Suprapubic skin (tissue), 4 donors: ENCODE results near the gene FRYL. TPM values are rescaled to one million over a fixed set of nuclear protein-coding genes. Genes with fewer than 3 reads are reported as not detected.

Experiments used
- DNase-seq, 2 donors: peaks; one replicate each; pipeline ENCODE4 v3.0.0-alpha.2; 2019; ENCODE audit warnings: low spot score in 2 of 2
- H3K27ac ChIP-seq: fragments of 200-600 bp; sonication (generic); one replicate; pipeline ENCODE4 v1.5.1; 2019
- H3K27me3 ChIP-seq: fragments of 200-600 bp; sonication (generic); one replicate; pipeline ENCODE4 v1.5.1; 2019
- H3K36me3 ChIP-seq: fragments of 200-600 bp; sonication (generic); one replicate; pipeline ENCODE4 v1.5.1; 2019
- H3K4me1 ChIP-seq: fragments of 200-600 bp; sonication (generic); one replicate; pipeline ENCODE4 v1.5.1; 2019
- H3K4me3 ChIP-seq: fragments of 200-600 bp; sonication (generic); one replicate; pipeline ENCODE4 v1.5.1; 2019; ENCODE audit warnings: mild to moderate bottlenecking
- H3K9me3 ChIP-seq: fragments of 200-600 bp; sonication (generic); one replicate; pipeline ENCODE4 v1.5.1; 2019
- EP300 ChIP-seq: sonication (generic); formaldehyde crosslinking; IDR thresholded peaks from one replicate; pipeline ENCODE4 v1.6.1; 2017; ENCODE audit warnings: antibody characterized with exemption
- POLR2A ChIP-seq, 2 donors: fragments of 450-650 bp; IDR thresholded peaks; one replicate each; pipeline ENCODE4 v1.6.1; 2017; ENCODE audit warnings: antibody characterized with exemption in 2 of 2, mild to moderate bottlenecking in 2 of 2, moderate library complexity in 2 of 2
- POLR2AphosphoS5 ChIP-seq, 3 donors: sonication (generic); formaldehyde crosslinking; IDR thresholded peaks; one replicate each; pipeline ENCODE4 v1.6.1; 2017; ENCODE audit warnings: antibody characterized with exemption in 3 of 3
- WGBS: methylation state at CpG from one replicate; pipeline ENCODE4 v1.1.5; 2018; 5-methylcytosine and 5-hydroxymethylcytosine counted together
- total RNA-seq, 4 donors: library from RNA; depleted of rRNA; stranded (reverse); fragments of >200 nt; gene quantifications; one replicate each; pipeline ENCODE4 v1.1.0, GENCODE V29; 2016
- TF ChIP-seq, protein P1 (sequence below), 2 donors: fragments of 200-600 bp in 1 of 2; fragments of 450-650 bp in 1 of 2; sonication (generic) in 1 of 2; IDR thresholded peaks; one replicate each; pipeline ENCODE4 v1.5.1; 2016 to 2019; ENCODE audit warnings: antibody characterized with exemption in 2 of 2, mild to moderate bottlenecking in 1 of 2, moderate library complexity in 1 of 2

The FRYL gene
- total RNA-seq, 4 donors from 2014 or later, result 48.4 to 168 (median 73.5) TPM

- Histone ChIP-seq H3K27ac (no peak within 1 kb of the TSS), H3K9me3 (no peaks in the 10 kb centered on the region), H3K4me3 (peak within 1 kb of the TSS; percentile 51), H3K4me1 (peaks cover 14% of the 10 kb centered on the region), H3K36me3 (no peaks in the 10 kb centered on the region), H3K27me3 (peaks cover 43% of the 10 kb centered on the region)
- TF ChIP-seq, protein P1, sequence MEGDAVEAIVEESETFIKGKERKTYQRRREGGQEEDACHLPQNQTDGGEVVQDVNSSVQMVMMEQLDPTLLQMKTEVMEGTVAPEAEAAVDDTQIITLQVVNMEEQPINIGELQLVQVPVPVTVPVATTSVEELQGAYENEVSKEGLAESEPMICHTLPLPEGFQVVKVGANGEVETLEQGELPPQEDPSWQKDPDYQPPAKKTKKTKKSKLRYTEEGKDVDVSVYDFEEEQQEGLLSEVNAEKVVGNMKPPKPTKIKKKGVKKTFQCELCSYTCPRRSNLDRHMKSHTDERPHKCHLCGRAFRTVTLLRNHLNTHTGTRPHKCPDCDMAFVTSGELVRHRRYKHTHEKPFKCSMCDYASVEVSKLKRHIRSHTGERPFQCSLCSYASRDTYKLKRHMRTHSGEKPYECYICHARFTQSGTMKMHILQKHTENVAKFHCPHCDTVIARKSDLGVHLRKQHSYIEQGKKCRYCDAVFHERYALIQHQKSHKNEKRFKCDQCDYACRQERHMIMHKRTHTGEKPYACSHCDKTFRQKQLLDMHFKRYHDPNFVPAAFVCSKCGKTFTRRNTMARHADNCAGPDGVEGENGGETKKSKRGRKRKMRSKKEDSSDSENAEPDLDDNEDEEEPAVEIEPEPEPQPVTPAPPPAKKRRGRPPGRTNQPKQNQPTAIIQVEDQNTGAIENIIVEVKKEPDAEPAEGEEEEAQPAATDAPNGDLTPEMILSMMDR (IDR thresholded peaks at IDR 0.05), result no peak
- TF ChIP-seq EP300 (no peak), POLR2AphosphoS5 (IDR thresholded peaks at IDR 0.05) (no peak), POLR2A (IDR thresholded peaks at IDR 0.05) (no peak)
- 3% methylated on average over 7 of the region's 80 CpGs for WGBS
- no peak for DNase-seq
Measured at GRCh38 chr4:48490012-48490679, 289.9 kb downstream of the FRYL start, which contains the start of gene ZAR1. Gene ZAR1, plus strand, starts transcription at chr4:48490252. Its CDS starts 40 bp downstream, at chr4:48490292.

GRCh38 chr4:48489683-48490011 is 290.4 kb downstream of the FRYL start:
- peaks cover 14% of the 10 kb centered on the region for H3K4me1 ChIP-seq
- no peaks in the 10 kb centered on the region for H3K9me3 ChIP-seq
- peaks cover 48% of the 10 kb centered on the region for H3K27me3 ChIP-seq
- no peak for TF ChIP-seq EP300
- no peak for TF ChIP-seq POLR2A (IDR thresholded peaks at IDR 0.05)
- TF ChIP-seq, protein P1 (IDR thresholded peaks at IDR 0.05), result no peak
- no peak for TF ChIP-seq POLR2AphosphoS5 (IDR thresholded peaks at IDR 0.05)
- no peaks in the 10 kb centered on the region for H3K36me3 ChIP-seq
- DNase-seq, result no peak
- H3K4me3 ChIP-seq, result peak overlapping the region; percentile 51
- 26% methylated on average over 10 of the region's 14 CpGs for WGBS
- no peak overlapping the region for H3K27ac ChIP-seq

- TF ChIP-seq POLR2AphosphoS5 (IDR thresholded peaks at IDR 0.05) (no peak), EP300 (no peak), POLR2A (IDR thresholded peaks at IDR 0.05) (no peak)
- TF ChIP-seq, protein P1 (IDR thresholded peaks at IDR 0.05), result no peak
- Histone ChIP-seq H3K4me3 (no peak overlapping the region), H3K27me3 (peaks cover 55% of the 10 kb centered on the region), H3K27ac (no peak overlapping the region), H3K9me3 (no peaks in the 10 kb centered on the region), H3K4me1 (peaks cover 13% of the 10 kb centered on the region), H3K36me3 (no peaks in the 10 kb centered on the region)
- 55% methylated on average over 22 of the region's 22 CpGs for WGBS
- DNase-seq, result no peak
Measured at GRCh38 chr4:48484494-48485168, 295.4 kb downstream of the FRYL start.

- TF ChIP-seq, protein P1 (IDR thresholded peaks at IDR 0.05), result peak in 1 of 2 donors; percentile 7
- TF ChIP-seq EP300 (no peak), POLR2AphosphoS5 (IDR thresholded peaks at IDR 0.05) (no peak), POLR2A (IDR thresholded peaks at IDR 0.05) (no peak)
- Histone ChIP-seq H3K4me3 (peak overlapping the region; percentile 52), H3K27ac (no peak overlapping the region), H3K9me3 (no peaks in the 10 kb centered on the region), H3K4me1 (peaks cover 13% of the 10 kb centered on the region), H3K36me3 (no peaks in the 10 kb centered on the region), H3K27me3 (peaks cover 52% of the 10 kb centered on the region)
- WGBS, result 19% methylated on average over 38 of the region's 66 CpGs
- DNase-seq, result no peak
Measured at GRCh38 chr4:48483777-48484493, 296.1 kb downstream of the FRYL start.
